ENCODE results near the gene RNF175.

GRCh38 chr4:153804722-153805121, 44.9 kb upstream of the RNF175 start:
- TF ChIP-seq CTCF (IDR thresholded peaks at IDR 0.05), result no peak
- TF ChIP-seq POLR2A (IDR thresholded peaks at IDR 0.05), result no peak

Data from lower leg skin (tissue), 3 donors.